ENCODE measurements around the gene SLC35F2.

DNA sequence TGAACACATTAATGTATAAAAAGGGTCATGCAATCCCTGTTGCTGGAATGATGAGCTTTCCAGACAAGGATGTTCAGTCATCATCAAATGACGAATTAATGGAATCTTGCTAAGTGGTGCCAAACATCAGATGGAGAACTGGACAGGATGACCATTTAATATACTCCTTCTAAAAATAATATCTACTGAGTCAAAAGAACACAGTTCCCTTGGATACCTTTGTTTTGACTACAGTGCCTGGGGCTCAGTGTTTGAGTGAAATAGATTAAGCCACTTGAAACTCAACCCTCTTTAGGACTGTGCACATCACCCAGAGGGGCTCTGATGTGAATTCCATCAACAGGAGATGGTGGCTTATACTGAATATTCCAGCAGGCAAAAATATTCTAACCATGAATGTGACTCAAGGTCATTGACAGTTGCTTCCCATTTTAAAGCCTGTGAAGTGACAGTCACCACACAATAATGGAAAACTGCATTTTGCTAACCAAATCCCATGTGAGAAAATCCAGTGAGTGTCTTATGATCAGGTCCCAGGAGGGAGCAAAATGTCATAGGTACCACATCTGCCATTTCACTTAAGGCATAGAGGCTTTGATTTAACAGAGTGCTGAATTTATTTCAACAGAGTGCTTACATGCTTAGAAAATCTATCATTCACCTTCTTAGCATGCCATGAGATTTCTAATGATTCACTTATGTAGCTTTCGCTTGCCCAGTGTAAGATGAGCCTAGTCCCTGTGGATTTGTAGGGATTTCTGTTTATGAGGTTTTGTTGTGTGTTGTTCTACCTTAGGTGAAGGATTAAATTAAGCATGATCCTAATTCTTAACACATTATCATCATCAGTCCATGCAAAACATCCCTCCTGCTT lies 105.4 kb downstream of the SLC35F2 start:
- no peak for TF ChIP-seq ZNF274 (IDR thresholded peaks at IDR 0.05; ENCODE audit: low read depth, low read length)
- no peak for TF ChIP-seq YY1 (IDR thresholded peaks at IDR 0.05; ENCODE audit: insufficient read depth, insufficient read length)

Data from NT2/D1 (cell line).